GM12892 (cell line): ENCODE results near the gene DEPP1.

Experiments used
- POLR2A ChIP-seq: IDR thresholded peaks from 2 replicates; pipeline ENCODE4 v1.6.1; 2011; ENCODE audit warnings: low read depth, low read length, control low read depth
- POLR2AphosphoS5 ChIP-seq: IDR thresholded peaks from 2 replicates; pipeline ENCODE4 v1.6.1; 2011; ENCODE audit warnings: low read depth, low read length, control low read depth

DNA sequence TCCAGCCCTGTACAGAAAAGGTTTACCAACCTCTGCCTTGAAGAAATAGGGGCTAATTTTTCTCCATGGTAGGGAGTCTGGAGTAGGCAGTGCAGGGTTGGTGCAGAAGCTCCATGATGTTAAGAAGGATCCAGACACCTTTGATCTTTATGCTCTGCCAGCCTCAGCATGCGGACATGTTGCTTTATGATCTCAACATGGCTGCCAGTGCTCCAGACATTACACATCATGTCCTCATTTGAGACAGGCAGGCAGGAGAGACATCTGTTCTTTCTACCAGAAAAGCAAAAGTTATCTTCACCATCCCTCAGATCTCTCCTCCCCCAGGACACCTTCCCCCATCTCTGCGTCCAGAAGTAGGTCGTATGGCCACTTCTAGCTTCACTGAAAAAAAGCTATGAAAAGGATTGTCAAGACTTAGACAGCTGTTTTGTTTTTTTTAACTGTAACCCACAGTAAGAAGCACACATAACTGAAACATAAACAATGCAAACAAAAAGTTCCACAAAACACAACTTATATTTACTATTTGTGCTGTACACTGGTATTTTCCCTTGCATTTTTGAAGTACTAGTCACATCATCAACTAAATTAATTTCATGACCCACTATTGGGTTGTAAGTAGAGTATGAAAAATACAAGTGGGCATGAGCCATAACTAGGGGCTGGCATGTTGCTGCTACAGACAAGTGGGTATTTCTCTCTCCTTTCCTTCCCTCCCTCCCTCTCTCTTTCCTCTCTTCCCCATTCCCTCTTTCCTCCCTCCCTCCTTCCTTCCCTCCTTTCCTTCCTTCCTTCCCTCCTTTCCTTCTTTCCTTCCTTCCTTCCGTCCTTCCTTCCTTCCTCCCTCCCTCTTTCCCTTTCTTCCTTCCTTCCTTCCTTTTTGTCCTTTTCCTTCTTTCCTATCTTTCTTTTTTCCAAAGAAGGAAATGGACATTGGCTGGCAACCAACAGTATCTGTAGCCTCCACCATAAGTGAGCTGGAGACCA, 21.6 kb downstream of the DEPP1 start:
- TF ChIP-seq POLR2AphosphoS5 = no peak
- no peak for TF ChIP-seq POLR2A
